NCI-H345 (cell line): ENCODE data around the gene CENPQ.

Source experiments
- DNase-seq: peaks from one replicate; lab custom pipeline; 2025; lab: John Stamatoyannopoulos, UW

CENPQ gene

GRCh38 chr6:49506569-49507111 is 43.5 kb downstream of the CENPQ start:
- DNase-seq = no peak

DNA sequence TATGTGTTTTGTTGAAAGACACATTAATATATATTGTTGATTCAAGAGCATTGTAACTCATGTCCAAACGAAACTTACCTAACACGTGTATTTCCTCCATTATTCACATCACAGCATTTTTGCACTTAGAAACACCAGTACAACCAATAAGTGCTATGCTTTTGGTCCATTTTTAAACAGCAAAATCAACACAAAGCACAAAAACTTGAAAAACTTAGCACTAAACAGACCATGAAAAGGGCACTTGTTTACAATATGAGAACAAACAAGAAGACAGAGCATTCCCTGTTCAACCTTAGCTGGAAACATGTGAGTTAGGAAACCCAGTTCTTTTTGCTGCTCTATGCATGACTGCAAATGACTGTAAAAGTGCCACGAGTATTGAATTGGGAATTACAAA is 46.2 kb downstream of the CENPQ start:
- no peak for DNase-seq

GRCh38 chr6:49513153-49513989 is 50.2 kb downstream of the CENPQ start:
- no peak for DNase-seq

DNA sequence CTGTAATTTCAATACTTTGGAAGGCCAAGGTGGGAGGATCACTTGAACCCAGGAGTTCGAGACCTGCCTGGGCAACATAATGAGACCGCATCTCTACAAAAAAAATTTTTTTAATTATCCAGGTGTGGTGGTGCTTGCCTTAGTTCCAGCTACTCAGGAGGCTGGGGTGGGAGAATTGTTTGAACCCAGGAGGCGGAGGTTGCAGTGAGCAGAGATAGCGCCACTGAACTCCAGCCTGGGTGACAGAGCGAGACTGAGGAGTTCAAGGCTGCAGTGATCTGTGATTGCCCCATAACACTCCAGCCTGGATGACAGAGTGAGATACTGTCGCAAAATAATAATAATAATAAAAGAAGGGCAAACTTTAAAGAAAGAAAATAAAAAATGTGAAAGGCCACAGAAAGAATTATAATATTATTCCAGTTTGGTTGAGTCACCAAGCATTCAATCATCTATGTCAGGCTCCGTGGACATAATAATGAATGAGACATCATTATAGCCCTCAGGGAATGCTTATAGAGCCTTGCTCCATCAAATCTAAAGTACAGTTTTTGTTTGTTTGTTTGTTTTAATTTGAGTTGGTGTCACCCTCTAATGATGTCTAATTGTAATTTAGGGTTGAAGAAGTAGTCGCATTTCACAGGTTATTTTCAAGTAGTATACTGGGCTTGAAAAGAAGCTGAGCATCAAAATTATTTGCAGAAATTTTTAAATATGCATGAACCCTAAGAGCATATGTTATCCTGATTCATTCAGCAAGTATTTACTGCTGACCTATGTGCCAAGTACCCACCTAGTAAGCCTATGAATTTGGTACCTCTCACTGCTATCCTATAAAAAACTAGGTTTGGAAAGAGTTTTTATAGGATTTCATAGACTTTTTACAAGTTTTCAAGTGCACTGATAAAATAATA is 51.7 kb downstream of the CENPQ start:
- no peak for DNase-seq

DNA sequence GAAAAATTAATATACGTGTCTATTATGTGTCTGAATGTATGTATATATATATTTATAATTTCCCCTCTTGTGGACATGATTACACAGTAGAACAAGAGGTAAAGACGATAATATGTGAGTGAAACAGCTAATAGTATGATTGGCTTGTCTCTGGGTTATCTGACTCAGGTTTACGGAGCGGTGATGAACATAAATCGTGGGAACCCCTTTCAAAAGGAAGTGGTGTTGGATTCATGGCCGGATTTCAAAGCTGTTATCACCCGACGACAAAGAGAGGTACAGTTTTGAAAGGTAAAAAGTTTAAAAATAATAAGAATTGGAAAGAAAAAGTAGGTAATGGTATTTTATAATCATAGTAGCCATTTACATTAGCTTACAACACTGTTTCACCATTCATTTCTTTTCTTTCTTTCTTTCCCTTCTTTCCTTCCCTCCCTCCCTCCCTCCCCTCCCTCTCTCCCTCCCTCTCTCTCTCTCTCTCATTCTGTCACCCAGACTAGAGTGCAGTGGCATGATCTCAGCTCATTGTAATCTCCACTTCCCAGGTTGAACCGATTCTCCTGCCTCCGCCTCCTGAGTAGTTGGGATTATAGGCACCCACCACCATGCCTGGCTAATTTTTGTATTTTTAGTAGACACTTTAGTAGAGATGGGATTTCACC is 52.4 kb downstream of the CENPQ start:
- no peak for DNase-seq

- DNase-seq = no peak
Measured at GRCh38 chr6:49516147-49516505, 53.0 kb downstream of the CENPQ start.

GRCh38 chr6:49517919-49518318 is 54.7 kb downstream of the CENPQ start:
- DNase-seq = no peak

- DNase-seq = no peak
Measured at GRCh38 chr6:49519660-49520059, 56.5 kb downstream of the CENPQ start.

- no peak for DNase-seq
Measured at GRCh38 chr6:49522710-49523593, 59.8 kb downstream of the CENPQ start.

DNA sequence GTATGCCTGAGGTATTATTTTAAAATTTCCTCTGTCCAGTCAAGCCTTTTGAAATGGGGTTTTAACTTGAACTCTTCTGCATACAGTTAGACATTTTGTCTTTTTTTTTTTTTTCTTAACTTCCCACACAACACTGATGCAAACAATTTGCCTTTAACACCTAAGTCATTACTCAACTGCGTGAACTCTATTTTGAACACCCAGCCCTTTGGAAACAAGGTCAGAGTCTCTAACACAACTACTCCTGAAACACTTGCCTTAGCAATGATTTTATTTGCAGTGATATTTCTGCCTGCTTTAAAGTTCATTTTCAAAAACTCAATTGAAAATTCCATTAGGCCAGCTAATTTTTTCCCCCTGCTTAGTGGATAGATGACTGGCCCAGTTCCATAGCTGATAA is 60.7 kb downstream of the CENPQ start:
- no peak for DNase-seq

- DNase-seq = no peak
Measured at GRCh38 chr6:49524541-49524940, 61.4 kb downstream of the CENPQ start.

GRCh38 chr6:49526598-49526997 is 63.4 kb downstream of the CENPQ start:
- no peak for DNase-seq

DNA sequence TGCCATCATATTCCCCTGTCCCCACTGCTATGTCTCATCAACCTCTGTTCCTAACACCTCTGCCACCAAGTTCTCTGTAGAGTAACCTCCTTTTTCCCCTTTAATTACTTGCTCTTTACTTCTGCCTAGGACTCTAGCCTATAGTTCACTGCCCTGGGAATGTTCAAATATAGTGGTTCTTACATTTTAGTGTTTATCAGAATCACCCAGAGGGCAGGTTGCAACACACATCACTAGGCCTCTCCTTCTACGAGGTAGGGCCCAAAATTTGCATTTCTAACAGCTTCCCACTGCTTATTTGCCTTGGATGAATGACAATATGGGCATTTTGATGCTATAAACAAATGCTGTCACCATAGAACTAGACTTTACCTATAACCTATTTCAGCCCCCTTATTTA is 64.2 kb downstream of the CENPQ start:
- no peak for DNase-seq

GRCh38 chr6:49528571-49528970 is 65.4 kb downstream of the CENPQ start:
- no peak for DNase-seq

GRCh38 chr6:49530141-49530776 is 67.1 kb downstream of the CENPQ start:
- no peak for DNase-seq

DNA sequence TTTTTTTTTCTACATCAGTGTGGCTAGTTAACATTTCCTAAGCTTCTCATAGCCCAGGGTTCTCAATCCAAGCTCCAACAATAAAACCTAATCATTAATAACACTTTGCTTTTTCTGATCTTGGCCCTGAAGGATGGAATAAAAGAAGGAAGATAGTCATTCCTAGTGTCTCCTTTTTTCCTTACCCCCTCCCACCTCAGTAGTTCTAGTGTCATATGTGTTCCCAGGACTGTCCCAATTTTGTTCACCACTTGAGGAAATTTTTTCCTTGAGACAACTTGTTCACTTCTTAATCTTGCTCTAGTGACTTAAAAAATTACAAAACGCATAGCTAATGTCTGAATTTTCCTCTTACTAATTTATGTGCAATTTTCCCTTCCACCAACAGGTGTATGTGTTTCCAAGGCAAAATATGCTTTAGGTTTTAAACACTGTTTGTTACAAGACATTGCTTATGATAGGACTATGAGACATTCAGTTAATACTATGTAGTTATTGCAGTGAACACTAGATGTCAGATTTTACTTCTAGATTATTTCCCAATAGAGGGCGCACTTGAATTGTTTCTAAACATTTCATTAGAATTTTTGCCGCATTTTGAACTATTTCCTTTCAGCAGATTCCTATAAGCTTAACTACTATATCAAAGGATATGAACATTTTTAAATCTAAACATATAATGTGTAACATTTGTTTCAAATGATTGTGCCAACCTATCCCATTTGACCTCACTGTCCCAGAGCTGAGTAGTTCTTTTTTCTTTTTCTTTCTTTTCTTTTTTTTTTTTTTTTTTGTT is 68.8 kb downstream of the CENPQ start:
- DNase-seq = peak; percentile 49

GRCh38 chr6:49535795-49536194 is 72.6 kb downstream of the CENPQ start:
- no peak for DNase-seq

GRCh38 chr6:49539102-49539501 is 75.9 kb downstream of the CENPQ start:
- no peak for DNase-seq

- no peak for DNase-seq
Measured at GRCh38 chr6:49540614-49541013, 77.4 kb downstream of the CENPQ start.

DNA sequence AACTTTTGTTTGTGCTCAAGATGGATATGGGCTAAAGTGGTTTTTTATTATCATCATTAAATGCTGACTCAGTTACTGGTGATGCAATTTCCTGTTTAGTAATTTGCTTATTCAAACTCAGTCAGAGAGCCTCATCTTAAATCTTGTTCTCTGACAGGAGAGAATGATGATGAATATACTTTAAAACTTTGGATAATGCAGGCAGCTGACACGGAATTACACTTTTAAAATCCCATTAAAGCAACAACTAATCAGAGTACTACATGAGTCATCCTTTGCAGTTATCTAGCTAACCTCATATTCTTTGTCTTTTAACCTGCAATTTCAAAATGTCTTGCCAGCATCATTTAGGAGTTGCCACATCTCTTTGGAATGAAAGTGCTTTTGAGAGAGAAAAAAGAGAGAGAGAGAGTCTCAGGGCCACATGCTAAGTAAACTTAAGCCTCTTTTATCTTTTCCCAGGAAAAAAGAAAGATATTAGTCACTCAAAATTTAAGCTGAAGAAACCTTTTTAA is 78.1 kb downstream of the CENPQ start:
- no peak for DNase-seq
